ENCODE measurements around the gene FSTL4. TPM values are rescaled to one million over a fixed set of nuclear protein-coding genes. Genes with fewer than 3 reads are reported as not detected.
A peak's percentile ranks its signal among the peaks of the same experiment; 100 is the strongest.

FSTL4 gene
- total RNA-seq, 1 donor from 2014 or later = 0.21 TPM

GRCh38 chr5:133402775-133403174, 209.6 kb downstream of the FSTL4 start:
- DNase-seq (ENCODE audit: low spot score) = peak; percentile 1
- H3K4me1 Mint-ChIP-seq (ENCODE audit: unreplicated experiment) = no peaks in the 10 kb centered on the region
- peaks cover 2% of the 10 kb centered on the region for H3K27me3 Mint-ChIP-seq (ENCODE audit: unreplicated experiment)
- no peak overlapping the region for H3K27ac Mint-ChIP-seq (ENCODE audit: unreplicated experiment)
- no peak overlapping the region for H3K4me3 Mint-ChIP-seq (ENCODE audit: unreplicated experiment)
- H3K36me3 Mint-ChIP-seq (ENCODE audit: low read depth, unreplicated experiment) = no peaks in the 10 kb centered on the region
- no peaks in the 10 kb centered on the region for H3K9me3 Mint-ChIP-seq (ENCODE audit: unreplicated experiment)
- TF ChIP-seq, protein P1, sequence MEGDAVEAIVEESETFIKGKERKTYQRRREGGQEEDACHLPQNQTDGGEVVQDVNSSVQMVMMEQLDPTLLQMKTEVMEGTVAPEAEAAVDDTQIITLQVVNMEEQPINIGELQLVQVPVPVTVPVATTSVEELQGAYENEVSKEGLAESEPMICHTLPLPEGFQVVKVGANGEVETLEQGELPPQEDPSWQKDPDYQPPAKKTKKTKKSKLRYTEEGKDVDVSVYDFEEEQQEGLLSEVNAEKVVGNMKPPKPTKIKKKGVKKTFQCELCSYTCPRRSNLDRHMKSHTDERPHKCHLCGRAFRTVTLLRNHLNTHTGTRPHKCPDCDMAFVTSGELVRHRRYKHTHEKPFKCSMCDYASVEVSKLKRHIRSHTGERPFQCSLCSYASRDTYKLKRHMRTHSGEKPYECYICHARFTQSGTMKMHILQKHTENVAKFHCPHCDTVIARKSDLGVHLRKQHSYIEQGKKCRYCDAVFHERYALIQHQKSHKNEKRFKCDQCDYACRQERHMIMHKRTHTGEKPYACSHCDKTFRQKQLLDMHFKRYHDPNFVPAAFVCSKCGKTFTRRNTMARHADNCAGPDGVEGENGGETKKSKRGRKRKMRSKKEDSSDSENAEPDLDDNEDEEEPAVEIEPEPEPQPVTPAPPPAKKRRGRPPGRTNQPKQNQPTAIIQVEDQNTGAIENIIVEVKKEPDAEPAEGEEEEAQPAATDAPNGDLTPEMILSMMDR (IDR thresholded peaks at IDR 0.05; ENCODE audit: unreplicated experiment) = no peak

- Mint-ChIP-seq H3K27me3 (ENCODE audit: unreplicated experiment) (peaks cover 4% of the 10 kb centered on the region), H3K4me3 (ENCODE audit: unreplicated experiment) (no peak overlapping the region), H3K27ac (ENCODE audit: unreplicated experiment) (no peak overlapping the region), H3K4me1 (ENCODE audit: unreplicated experiment) (no peaks in the 10 kb centered on the region), H3K9me3 (ENCODE audit: unreplicated experiment) (no peaks in the 10 kb centered on the region), H3K36me3 (ENCODE audit: low read depth, unreplicated experiment) (no peaks in the 10 kb centered on the region)
- peak; percentile 0 for DNase-seq (ENCODE audit: low spot score)
- TF ChIP-seq, protein P1 (IDR thresholded peaks at IDR 0.05; ENCODE audit: unreplicated experiment) = no peak
These were observed 210.5 kb downstream of the FSTL4 start for GRCh38 chr5:133401731-133402347.

- Mint-ChIP-seq H3K36me3 (ENCODE audit: low read depth, unreplicated experiment) (no peaks in the 10 kb centered on the region), H3K9me3 (ENCODE audit: unreplicated experiment) (no peaks in the 10 kb centered on the region)
- no peak for DNase-seq (ENCODE audit: low spot score)
These were observed 211.4 kb downstream of the FSTL4 start for GRCh38 chr5:133400831-133401351.

GRCh38 chr5:133400120-133400519, 212.2 kb downstream of the FSTL4 start:
- TF ChIP-seq, protein P1 (IDR thresholded peaks at IDR 0.05; ENCODE audit: unreplicated experiment) = no peak
- Mint-ChIP-seq H3K4me3 (ENCODE audit: unreplicated experiment) (no peak overlapping the region), H3K27ac (ENCODE audit: unreplicated experiment) (no peak overlapping the region), H3K27me3 (ENCODE audit: unreplicated experiment) (peaks cover 9% of the 10 kb centered on the region), H3K9me3 (ENCODE audit: unreplicated experiment) (no peaks in the 10 kb centered on the region), H3K4me1 (ENCODE audit: unreplicated experiment) (no peaks in the 10 kb centered on the region), H3K36me3 (ENCODE audit: low read depth, unreplicated experiment) (peaks cover 6% of the 10 kb centered on the region)
- no peak for DNase-seq (ENCODE audit: low spot score)

More at GRCh38 chr5:133400831-133401351, 211.4 kb downstream of the FSTL4 start:
- Mint-ChIP-seq H3K4me1 (ENCODE audit: unreplicated experiment) (no peaks in the 10 kb centered on the region), H3K27ac (ENCODE audit: unreplicated experiment) (no peak overlapping the region), H3K4me3 (ENCODE audit: unreplicated experiment) (no peak overlapping the region), H3K27me3 (ENCODE audit: unreplicated experiment) (peaks cover 6% of the 10 kb centered on the region)
- TF ChIP-seq, protein P1 (IDR thresholded peaks at IDR 0.05; ENCODE audit: unreplicated experiment) = no peak

GRCh38 chr5:133399247-133399891, 213.0 kb downstream of the FSTL4 start:
- H3K4me3 Mint-ChIP-seq (ENCODE audit: unreplicated experiment) = no peak overlapping the region
- DNase-seq (ENCODE audit: low spot score) = no peak
- no peaks in the 10 kb centered on the region for H3K9me3 Mint-ChIP-seq (ENCODE audit: unreplicated experiment)
- peaks cover 6% of the 10 kb centered on the region for H3K36me3 Mint-ChIP-seq (ENCODE audit: low read depth, unreplicated experiment)
- TF ChIP-seq, protein P1 (IDR thresholded peaks at IDR 0.05; ENCODE audit: unreplicated experiment) = no peak
- peaks cover 9% of the 10 kb centered on the region for H3K27me3 Mint-ChIP-seq (ENCODE audit: unreplicated experiment)
- no peak overlapping the region for H3K27ac Mint-ChIP-seq (ENCODE audit: unreplicated experiment)
- H3K4me1 Mint-ChIP-seq (ENCODE audit: unreplicated experiment) = no peaks in the 10 kb centered on the region
